ENCODE data around the gene CSTPP1.
A peak's percentile ranks its signal among the peaks of the same experiment; 100 is the strongest.

CSTPP1 gene, protein sequence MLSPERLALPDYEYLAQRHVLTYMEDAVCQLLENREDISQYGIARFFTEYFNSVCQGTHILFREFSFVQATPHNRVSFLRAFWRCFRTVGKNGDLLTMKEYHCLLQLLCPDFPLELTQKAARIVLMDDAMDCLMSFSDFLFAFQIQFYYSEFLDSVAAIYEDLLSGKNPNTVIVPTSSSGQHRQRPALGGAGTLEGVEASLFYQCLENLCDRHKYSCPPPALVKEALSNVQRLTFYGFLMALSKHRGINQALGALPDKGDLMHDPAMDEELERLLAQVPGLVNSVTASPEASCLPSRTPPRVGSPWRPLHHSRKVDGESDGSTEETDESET

DNA sequence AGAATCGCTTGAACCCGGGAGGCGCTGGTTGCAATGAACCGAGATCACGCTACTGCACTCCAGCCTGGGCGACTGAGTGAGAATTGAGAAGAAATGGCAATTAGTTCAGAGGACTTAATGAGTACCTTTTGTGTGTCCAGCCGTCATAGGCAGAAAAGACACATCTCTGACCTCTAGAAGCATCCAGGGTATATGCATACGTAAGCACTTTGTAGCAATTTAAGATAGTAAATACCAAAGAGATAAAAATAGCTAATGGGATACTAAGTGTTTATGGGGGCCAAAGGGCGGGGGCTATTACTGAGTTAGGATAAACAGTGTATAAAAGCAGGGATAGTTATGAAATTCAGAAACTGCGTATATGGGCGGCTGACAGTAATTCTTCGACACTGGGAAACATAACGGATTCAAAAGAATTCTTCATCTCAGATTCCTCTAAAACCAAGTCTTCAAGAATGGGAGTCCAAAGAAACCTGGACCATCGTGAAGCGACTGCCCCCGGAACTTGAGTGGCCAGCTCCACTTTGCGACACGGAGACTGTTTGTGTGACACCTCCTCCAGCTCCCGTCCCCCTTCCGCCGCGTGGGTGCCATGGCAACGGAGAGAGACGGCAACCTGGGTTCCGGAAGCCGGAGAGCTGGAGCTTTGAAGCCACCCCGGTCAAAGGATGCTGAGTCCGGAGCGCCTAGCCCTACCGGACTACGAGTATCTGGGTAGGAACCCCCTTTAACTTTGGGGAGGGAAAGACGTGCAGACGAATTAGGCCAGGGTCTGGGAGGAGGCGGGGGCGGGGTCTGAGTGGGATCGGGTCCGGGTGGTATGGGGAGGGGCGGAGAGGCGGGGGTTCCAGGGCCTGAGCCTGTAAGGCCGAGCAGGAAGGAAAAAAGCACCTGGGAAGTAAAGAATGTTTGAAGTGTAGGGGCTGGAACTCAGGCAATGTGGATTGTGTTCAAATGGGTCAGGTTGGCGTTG is at the start of gene CSTPP1:
Gene CSTPP1, plus strand, starts transcription at position 624 of the 973 bp plus-strand sequence. Its CDS starts 45 bp downstream, at position 669.
- peak; percentile 96 for DNase-seq (ENCODE audit: low spot score)

GRCh38 chr11:46888636-46889035 is 47.9 kb upstream of the CSTPP1 start:
- no peak for DNase-seq (ENCODE audit: low spot score)

DNA sequence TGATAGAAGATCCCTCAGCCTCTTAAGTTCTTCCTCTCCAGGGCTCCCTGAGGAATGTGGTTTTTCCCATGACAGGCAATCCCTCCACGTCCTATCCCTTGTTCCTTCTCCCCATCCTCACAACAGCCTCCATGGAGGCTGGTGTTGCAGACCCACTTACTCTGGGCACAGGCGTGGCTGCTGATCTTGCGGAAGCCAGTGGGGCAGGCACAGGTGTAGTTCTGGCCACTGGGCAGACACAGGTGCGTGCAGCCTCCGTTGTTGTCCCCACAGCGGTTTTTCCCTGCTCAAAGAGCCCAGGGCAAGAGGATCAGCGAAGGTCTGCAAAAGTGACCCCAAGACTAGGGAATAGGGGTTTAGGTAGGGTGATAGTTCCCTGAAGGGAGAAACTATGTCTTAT is 47.3 kb upstream of the CSTPP1 start:
- no peak for DNase-seq (ENCODE audit: low spot score)

DNA sequence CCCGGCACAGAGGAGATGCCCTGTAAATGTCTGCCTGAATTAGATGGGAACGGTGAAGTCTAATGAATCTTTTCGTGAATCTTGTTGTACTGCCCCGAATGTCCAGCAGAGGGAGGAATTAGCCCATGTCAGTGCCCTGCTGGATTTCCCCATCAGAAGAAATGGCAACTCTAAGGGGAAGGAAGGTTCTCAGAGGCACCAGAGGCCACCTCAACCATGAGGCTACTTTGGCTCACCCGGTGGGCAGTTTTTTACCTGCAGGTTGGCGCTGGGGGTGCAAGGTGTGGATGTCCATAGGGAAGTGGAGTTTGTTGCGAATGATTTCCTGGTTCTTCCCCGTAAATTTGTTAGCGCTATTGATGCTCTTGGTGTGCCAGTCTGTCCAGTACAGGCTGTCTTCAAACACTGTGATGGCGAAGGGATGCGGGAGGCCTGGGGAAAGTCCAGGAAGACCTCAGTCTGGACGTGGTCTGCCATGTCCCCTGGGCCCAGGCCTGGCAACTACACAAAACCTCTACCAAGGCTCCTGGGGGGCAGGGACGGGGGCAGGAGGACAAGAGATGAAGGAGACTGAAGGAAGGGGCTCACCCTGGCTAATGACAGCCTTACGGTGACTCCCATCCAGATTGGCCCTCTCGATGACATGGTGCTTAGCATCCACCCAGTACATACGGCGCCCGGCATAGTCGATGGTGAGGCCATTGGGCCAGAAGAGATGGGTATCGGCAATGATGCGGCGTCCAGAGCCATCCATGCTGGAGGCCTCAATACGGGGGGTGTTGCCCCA is 46.7 kb upstream of the CSTPP1 start:
- peak; percentile 74 for DNase-seq (ENCODE audit: low spot score)

- DNase-seq (ENCODE audit: low spot score): no peak
Measured at GRCh38 chr11:46890665-46891064, 45.9 kb upstream of the CSTPP1 start.

DNA sequence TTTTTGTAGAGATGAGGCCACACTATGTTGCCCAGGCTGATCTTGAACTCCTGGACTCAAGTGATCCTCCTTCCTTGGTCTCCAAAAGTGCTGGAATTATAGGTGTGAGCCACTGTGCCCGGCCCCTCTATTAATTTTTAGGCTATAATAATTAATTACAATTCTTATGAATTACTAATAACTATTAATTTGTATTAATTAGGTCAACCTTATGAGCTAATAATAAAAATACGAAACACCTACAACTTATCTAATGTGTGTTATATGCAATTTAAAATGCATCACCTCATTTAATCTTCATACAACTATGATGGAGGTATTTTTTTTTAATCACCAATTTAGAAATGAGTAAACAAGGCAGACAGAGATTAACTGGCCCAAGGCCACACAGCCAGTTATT is 44.5 kb upstream of the CSTPP1 start:
- no peak for DNase-seq (ENCODE audit: low spot score)

DNA sequence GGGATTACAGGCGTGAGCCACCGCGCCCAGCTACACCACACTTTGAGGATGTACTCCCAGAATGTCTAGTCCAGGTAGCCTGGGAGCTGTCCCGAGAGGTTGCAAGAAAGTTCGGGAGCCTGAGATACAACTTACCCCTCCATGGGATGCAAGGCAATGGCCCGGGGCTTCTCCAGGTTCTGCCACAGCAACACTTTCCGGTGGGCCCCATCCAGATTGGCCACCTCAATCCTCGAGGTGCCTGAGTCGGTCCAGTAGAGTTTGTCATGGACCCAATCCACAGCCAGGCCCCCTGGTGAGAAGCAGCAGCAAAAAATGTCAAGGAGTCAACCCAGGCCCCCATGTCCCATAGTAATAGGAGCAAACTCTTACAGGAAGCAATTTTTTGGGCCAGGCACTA is 43.7 kb upstream of the CSTPP1 start:
- no peak for DNase-seq (ENCODE audit: low spot score)

GRCh38 chr11:46894506-46894905 is 42.1 kb upstream of the CSTPP1 start:
- DNase-seq (ENCODE audit: low spot score): no peak

DNA sequence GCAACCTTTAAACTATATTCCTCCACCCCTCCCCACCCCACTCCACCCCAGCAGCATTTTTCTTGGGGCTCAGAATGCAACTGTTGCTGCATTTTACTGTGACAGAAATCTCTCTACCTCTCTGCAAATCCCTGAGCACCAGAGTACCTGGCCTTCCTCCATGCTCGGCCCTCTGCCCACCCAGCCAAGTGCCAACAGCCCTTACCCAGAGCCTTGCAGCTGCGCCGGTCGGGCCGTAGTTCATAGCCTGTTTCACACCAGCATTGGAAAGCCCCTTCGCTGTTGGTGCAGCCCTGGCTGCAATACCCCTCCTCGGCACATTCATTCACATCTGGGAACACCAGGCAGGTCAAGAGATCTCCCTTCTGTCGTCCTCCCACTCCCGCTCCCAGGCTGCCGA is 41.6 kb upstream of the CSTPP1 start:
- DNase-seq (ENCODE audit: low spot score): no peak

GRCh38 chr11:46895821-46896220 is 40.7 kb upstream of the CSTPP1 start:
- peak; percentile 38 for DNase-seq (ENCODE audit: low spot score)

DNA sequence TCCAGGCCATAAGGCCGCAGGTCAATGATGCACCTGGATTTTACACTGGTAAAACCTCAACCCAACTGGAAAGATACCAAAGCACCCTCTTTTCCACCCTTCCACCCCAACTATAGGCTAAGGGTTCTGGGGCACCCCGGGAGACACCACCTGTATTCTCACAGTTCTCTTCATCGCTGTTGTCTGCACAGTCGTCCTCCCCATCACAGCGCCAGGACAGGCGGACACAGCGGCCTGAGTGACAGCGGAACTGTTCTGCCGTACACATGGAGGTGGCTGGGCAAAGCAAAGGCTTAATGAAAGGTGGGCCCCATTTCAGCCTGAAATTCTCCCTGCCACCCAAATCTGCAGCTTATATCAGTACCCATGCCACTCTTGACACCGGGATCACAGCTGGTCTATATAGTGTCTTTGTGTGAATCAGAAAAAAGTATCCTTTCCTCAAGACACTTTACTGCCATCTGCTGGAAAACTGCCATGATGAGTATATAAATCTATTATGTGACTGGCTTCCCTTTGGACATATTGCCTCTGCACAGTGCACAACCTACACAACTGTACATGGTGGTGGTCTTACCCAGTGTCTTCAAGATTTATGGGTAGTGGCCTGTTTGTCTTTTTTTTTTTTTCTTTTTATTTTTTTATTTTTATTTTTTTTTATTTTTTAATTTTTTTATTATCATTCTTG is 39.7 kb upstream of the CSTPP1 start:
- peak; percentile 45 for DNase-seq (ENCODE audit: low spot score)

GRCh38 chr11:46898396-46899095 is 38.0 kb upstream of the CSTPP1 start:
- no peak for DNase-seq (ENCODE audit: low spot score)

- DNase-seq (ENCODE audit: low spot score): no peak
Measured at GRCh38 chr11:46899501-46900025, 37.0 kb upstream of the CSTPP1 start.

DNA sequence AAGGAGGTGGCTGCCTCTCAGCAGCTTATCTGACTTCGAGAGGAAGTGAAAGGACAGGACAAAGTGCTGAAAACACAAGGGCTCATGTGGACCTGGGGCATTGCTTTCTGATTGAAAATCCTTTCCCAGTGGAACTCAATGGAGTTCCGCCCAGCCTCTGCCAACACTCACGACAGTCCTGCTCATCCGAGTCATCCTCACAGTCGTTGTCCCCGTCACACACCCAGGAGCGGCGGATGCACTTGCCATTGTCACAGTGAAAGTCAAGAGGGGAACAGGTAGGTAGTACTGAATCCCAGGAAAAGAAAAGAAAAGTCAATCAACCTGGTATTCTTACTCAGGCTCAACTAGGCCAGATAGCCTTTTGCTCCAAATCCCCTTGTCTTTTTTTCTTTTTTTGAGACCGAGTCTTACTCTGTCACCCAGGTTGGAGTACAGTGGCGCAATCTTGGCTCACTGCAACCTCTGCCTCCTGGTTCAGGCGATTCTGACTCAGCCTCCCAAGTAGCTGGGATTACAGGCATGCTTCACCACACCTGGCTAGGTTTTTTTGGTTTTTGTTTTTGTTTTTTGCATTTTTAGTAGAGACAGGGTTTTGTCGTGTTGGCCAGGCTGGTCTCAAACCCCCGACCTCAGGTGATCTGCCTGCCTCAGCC is 36.3 kb upstream of the CSTPP1 start:
- DNase-seq (ENCODE audit: low spot score): no peak

DNA sequence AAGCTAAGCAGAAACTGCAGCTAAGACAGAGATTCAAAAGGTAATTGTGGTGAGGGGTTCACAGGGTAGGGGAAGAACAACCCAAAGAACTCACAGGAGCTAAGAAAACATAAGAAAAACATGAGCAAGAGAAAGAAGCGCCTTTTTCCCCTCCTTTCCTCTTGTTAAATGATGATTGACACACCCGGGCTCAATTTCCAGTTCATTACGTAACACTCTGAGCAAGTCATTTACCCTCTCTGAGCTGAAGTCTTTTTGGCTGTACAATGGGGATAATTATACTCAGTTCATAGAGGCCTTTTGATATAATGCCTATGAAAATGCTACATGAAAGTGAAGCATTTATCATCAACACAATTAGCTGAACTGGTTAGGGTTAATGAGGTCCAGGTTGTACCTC is 35.4 kb upstream of the CSTPP1 start:
- no peak for DNase-seq (ENCODE audit: low spot score)

- no peak for DNase-seq (ENCODE audit: low spot score)
Measured at GRCh38 chr11:46902694-46903093, 33.9 kb upstream of the CSTPP1 start.

- DNase-seq (ENCODE audit: low spot score): no peak
Measured at GRCh38 chr11:46903846-46904245, 32.7 kb upstream of the CSTPP1 start.

GRCh38 chr11:46905806-46906205 is 30.8 kb upstream of the CSTPP1 start:
- no peak for DNase-seq (ENCODE audit: low spot score)

DNA sequence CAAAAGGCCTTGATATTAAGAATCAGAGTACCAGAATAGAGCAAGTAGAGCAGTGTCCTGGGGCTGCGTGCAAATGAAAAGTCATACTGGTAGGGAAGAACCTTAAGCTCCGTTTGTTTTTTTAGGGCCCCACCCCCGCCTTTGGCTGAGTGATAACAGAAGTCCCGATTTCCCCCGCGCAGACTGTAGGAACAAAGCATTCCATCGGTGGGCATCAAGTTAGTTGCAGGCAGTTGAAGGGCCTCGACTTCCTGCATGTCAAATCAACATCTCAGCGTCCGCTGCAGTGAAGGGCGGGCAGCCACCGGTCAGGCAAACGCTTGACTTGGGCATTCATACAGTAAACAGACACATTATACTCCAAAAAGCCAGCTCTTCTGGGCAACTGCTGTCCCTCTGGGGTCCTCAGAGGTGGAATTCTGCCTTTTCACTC is 29.9 kb upstream of the CSTPP1 start:
- DNase-seq (ENCODE audit: low spot score): peak; percentile 48

DNA sequence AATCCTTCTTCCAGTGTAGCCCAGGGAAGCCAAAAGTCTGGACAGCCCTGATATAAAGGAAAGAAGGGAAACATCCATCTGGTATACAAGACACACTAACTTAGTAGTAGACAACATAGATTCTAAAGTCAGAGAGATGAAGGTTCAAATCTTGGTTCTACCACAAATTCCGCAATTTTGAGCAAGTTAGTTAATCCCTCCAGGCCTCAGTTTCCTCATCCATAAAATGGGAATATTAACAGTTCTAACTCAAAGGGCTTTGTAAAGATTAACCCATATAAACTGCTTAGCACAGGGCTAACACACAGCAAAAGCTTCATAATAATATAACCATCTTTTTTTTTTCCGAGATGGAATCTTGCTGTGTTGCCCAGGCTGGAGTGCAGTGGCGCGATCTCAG is 29.0 kb upstream of the CSTPP1 start:
- DNase-seq (ENCODE audit: low spot score): no peak
